Mucosa of rectum (tissue), 2 donors: ENCODE results near the gene NAXD.
"Not testable (repeated sequence)": the region's sequence is repeated elsewhere in the genome, so short reads cannot be mapped to it uniquely, and the experiment has no call there.

Experiments
- H3K27ac ChIP-seq, 2 donors: one replicate each; pipeline ENCODE4 v1.7.0; 2013; ENCODE audit warnings: inconsistent platforms in 2 of 2, low read depth in 2 of 2, low read length in 2 of 2
- H3K27me3 ChIP-seq, 2 donors: one replicate each; pipeline ENCODE4 v1.7.0; 2013; ENCODE audit warnings: low read length in 2 of 2; ENCODE audit not compliant: control insufficient read depth in 2 of 2, insufficient read depth in 2 of 2
- H3K36me3 ChIP-seq, 2 donors: one replicate each; pipeline ENCODE4 v1.7.0; 2013; ENCODE audit warnings: low read length in 2 of 2; ENCODE audit not compliant: control insufficient read depth in 2 of 2, insufficient read depth in 2 of 2
- H3K4me1 ChIP-seq, 2 donors: one replicate each; pipeline ENCODE4 v1.7.0; 2013; ENCODE audit warnings: low read length in 2 of 2, mild to moderate bottlenecking in 1 of 2; ENCODE audit not compliant: control insufficient read depth in 2 of 2, insufficient read depth in 2 of 2
- H3K4me3 ChIP-seq, 2 donors: one replicate each; pipeline ENCODE4 v1.7.0; 2013; ENCODE audit warnings: low read length in 2 of 2
- H3K9ac ChIP-seq, 2 donors: one replicate each; pipeline ENCODE4 v1.7.0; 2013; ENCODE audit warnings: low read length in 2 of 2, low read depth in 1 of 2, mild to moderate bottlenecking in 1 of 2
- H3K9me3 ChIP-seq, 2 donors: one replicate each; pipeline ENCODE4 v1.7.0; 2013; ENCODE audit warnings: low read length in 2 of 2; ENCODE audit not compliant: control insufficient read depth in 2 of 2
- donor health status: healthy.
- donor health status: Normal muscosa, but diverticular disease.

The NAXD gene

DNA sequence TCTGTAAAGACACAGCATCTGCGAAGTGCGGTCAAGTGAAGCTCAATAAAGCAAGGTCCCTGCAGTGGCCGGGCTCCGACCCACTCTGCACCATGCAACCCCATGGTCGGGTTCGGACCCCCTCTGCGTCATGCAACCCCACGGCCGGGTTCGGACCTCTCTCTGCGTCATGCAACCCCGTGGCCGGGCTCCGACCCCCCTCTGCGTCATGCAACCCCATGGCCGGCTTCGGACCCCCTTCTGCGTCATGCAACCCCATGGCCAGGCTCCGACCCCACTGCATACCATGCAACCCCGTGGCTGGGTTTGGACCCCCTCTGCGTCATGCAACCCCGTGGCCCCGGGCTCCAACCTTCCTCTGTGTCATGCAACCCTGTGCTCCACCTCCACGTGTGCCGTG lies 46.7 kb downstream of the NAXD start:
- Histone ChIP-seq H3K4me1 (no peaks in the 10 kb centered on the region), H3K27me3 (no peaks in the 10 kb centered on the region), H3K9me3 (no peaks in the 10 kb centered on the region), H3K9ac (no peak overlapping the region), H3K36me3 (peaks cover 28 to 48% of the 10 kb centered on the region in 2 donors), H3K27ac (no peak overlapping the region), H3K4me3 (no peak overlapping the region)

GRCh38 chr13:110662777-110663443 lies 47.6 kb downstream of the NAXD start:
- Histone ChIP-seq H3K9me3 (no peaks in the 10 kb centered on the region), H3K4me3 (no peak overlapping the region), H3K27ac (no peak overlapping the region), H3K4me1 (no peaks in the 10 kb centered on the region), H3K27me3 (no peaks in the 10 kb centered on the region), H3K9ac (no peak overlapping the region), H3K36me3 (peaks cover 31 to 50% of the 10 kb centered on the region in 2 donors)

DNA sequence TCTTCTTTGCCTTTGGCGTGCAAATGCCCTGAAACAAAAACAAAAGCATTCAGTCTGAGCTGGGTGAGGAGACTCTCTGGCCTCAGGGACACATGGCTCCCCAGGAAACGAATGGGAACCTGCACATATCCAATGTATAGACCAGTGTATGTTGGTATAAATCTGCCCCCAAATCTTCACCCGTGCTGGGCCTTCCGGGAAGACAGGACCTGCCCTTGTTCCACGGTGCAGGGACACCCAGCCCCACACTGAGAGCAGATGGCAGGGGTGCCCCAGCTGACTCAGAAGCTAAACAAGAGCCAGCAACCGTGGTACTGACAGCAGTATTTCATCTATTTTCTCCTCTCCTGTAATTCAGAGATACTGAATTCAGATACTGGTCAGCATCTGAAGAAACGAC lies 48.1 kb downstream of the NAXD start:
- Histone ChIP-seq H3K36me3 (peaks cover 31 to 50% of the 10 kb centered on the region in 2 donors), H3K9ac (no peak overlapping the region)

GRCh38 chr13:110664041-110664440 lies 48.7 kb downstream of the NAXD start:
- Histone ChIP-seq H3K9ac (no peak overlapping the region), H3K4me1 (no peaks in the 10 kb centered on the region), H3K4me3 (no peak overlapping the region), H3K27ac (peak overlapping the region in 1 of 2 donors; percentile 20), H3K36me3 (peaks cover 31 to 50% of the 10 kb centered on the region in 2 donors), H3K9me3 (no peaks in the 10 kb centered on the region), H3K27me3 (no peaks in the 10 kb centered on the region)

More for the DNA sequence above, 48.1 kb downstream of the NAXD start:
- no peak overlapping the region for H3K4me3 ChIP-seq
- no peaks in the 10 kb centered on the region for H3K27me3 ChIP-seq
- H3K9me3 ChIP-seq: no peaks in the 10 kb centered on the region
- H3K4me1 ChIP-seq: no peaks in the 10 kb centered on the region
- H3K27ac ChIP-seq: peak overlapping the region in 1 of 2 donors; percentile 20

GRCh38 chr13:110664673-110665072 lies 49.3 kb downstream of the NAXD start:
- no peaks in the 10 kb centered on the region for H3K27me3 ChIP-seq
- H3K27ac ChIP-seq: no peak overlapping the region
- no peaks in the 10 kb centered on the region for H3K9me3 ChIP-seq
- H3K9ac ChIP-seq: no peak overlapping the region
- peaks cover 31 to 50% of the 10 kb centered on the region in 2 donors for H3K36me3 ChIP-seq
- H3K4me1 ChIP-seq: no peaks in the 10 kb centered on the region
- H3K4me3 ChIP-seq: no peak overlapping the region

GRCh38 chr13:110665491-110666254 lies 50.3 kb downstream of the NAXD start:
- Histone ChIP-seq H3K27ac (peak overlapping the region in 1 of 2 donors; percentile 54), H3K4me3 (no peak overlapping the region)

DNA sequence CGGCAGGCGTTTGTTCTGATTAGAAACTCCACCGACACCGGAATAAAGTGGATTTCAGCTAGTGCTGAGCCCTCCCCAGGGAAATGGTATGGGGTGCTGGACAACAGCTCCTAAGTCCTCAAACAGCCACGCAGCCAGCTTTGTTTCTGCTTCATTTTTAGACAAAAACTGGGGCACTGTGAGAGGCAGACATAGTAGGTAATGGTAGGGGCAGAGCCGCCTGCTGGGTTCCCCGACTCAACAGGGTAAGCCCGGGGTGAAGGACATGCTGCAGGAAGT lies 50.8 kb downstream of the NAXD start:
- Histone ChIP-seq H3K9me3 (no peaks in the 10 kb centered on the region), H3K4me3 (no peak overlapping the region), H3K27ac (peak overlapping the region in 1 of 2 donors; percentile 54), H3K36me3 (peaks cover 31 to 46% of the 10 kb centered on the region in 2 donors), H3K27me3 (no peaks in the 10 kb centered on the region), H3K4me1 (no peaks in the 10 kb centered on the region), H3K9ac (no peak overlapping the region)

More at GRCh38 chr13:110665491-110666254, 50.3 kb downstream of the NAXD start:
- Histone ChIP-seq H3K9ac (no peak overlapping the region), H3K9me3 (no peaks in the 10 kb centered on the region), H3K36me3 (peaks cover 31 to 46% of the 10 kb centered on the region in 2 donors), H3K27me3 (no peaks in the 10 kb centered on the region), H3K4me1 (no peaks in the 10 kb centered on the region)

GRCh38 chr13:110669036-110669435 lies 53.7 kb downstream of the NAXD start:
- no peak overlapping the region for H3K4me3 ChIP-seq
- no peaks in the 10 kb centered on the region for H3K9me3 ChIP-seq
- H3K27ac ChIP-seq: no peak overlapping the region
- peaks cover 21 to 23% of the 10 kb centered on the region in 2 donors for H3K36me3 ChIP-seq
- H3K9ac ChIP-seq: no peak overlapping the region
- no peaks in the 10 kb centered on the region for H3K4me1 ChIP-seq
- no peaks in the 10 kb centered on the region for H3K27me3 ChIP-seq

DNA sequence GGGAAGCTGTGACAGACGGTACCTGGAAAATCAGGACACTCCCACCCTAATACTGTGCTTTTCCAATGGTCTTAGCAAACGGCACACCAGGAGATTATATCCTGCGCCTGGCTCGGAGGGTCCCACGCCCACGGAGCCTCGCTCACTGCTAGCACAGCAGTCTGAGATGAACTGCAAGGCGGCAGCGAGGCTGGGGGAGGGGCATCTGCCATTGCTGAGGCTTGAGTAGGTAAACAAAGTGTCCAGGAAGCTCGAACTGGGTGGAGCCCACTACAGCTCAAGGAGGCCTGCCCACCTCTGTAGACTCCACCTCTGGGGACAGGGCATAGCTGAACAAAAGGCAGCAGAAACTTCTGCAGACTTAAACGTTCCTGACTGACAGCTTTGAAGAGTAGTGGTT lies 54.5 kb downstream of the NAXD start:
- H3K27me3 ChIP-seq, H3K4me3 ChIP-seq, H3K4me1 ChIP-seq, H3K27ac ChIP-seq, H3K9me3 ChIP-seq, H3K9ac ChIP-seq: not testable (repeated sequence)
- H3K36me3 ChIP-seq: peaks cover 20 to 21% of the 10 kb centered on the region in 2 donors
